Left hindlimb (tissue), 1 donor: ENCODE data around the gene GMNN.
"Not testable (repeated sequence)": the region's sequence is repeated elsewhere in the genome, so short reads cannot be mapped to it uniquely, and the experiment has no call there.

Source experiments
- DNase-seq: peaks from one replicate; pipeline ENCODE4 v3.0.0-alpha.2; 2018

Gene GMNN

GRCh38 chr6:24763578-24763977 lies 11.2 kb upstream of the GMNN start:
- DNase-seq, result no peak

GRCh38 chr6:24764833-24765828 lies 9.6 kb upstream of the GMNN start:
- not testable (repeated sequence) for DNase-seq

- not testable (repeated sequence) for DNase-seq
These were observed 8.8 kb upstream of the GMNN start for GRCh38 chr6:24765968-24766367.

- DNase-seq, result no peak
These were observed 7.9 kb upstream of the GMNN start for GRCh38 chr6:24766680-24767462.

GRCh38 chr6:24768361-24768760 lies 6.4 kb upstream of the GMNN start:
- DNase-seq, result no peak

GRCh38 chr6:24775520-24776058 lies 852 bp downstream of the GMNN start:
- no peak for DNase-seq

GRCh38 chr6:24777227-24777626 lies 2.5 kb downstream of the GMNN start:
- DNase-seq, result no peak

GRCh38 chr6:24778121-24778520 lies 3.4 kb downstream of the GMNN start:
- no peak for DNase-seq

GRCh38 chr6:24778878-24779277 lies 4.1 kb downstream of the GMNN start:
- DNase-seq, result no peak

- no peak for DNase-seq
These were observed 4.8 kb downstream of the GMNN start for GRCh38 chr6:24779416-24780016.

- DNase-seq, result no peak
These were observed 5.5 kb downstream of the GMNN start for GRCh38 chr6:24780206-24780605.

GRCh38 chr6:24788031-24788665 lies 13.4 kb downstream of the GMNN start:
- no peak for DNase-seq

- no peak for DNase-seq
These were observed 20.4 kb downstream of the GMNN start for GRCh38 chr6:24795106-24795505.

- no peak for DNase-seq
These were observed 22.0 kb downstream of the GMNN start for GRCh38 chr6:24796616-24797290.

GRCh38 chr6:24797596-24798216 lies 23.0 kb downstream of the GMNN start:
- DNase-seq, result no peak

GRCh38 chr6:24798740-24799540 lies 24.2 kb downstream of the GMNN start, which contains the start of gene ARMH2:
TSS of gene ARMH2 (minus strand) at chr6:24798917. CDS start at chr6:24798857, 60 bp downstream.
- DNase-seq, result no peak

GRCh38 chr6:24799541-24799915 lies 24.8 kb downstream of the GMNN start:
- DNase-seq, result no peak

- DNase-seq, result no peak
These were observed 27.7 kb downstream of the GMNN start for GRCh38 chr6:24802271-24803059.

GRCh38 chr6:24807584-24807983 lies 32.8 kb downstream of the GMNN start:
- no peak for DNase-seq

- no peak for DNase-seq
These were observed 35.0 kb downstream of the GMNN start for GRCh38 chr6:24809728-24810127.
